Measurements from ENCODE around the gene RPN2. TPM values are rescaled to one million over a fixed set of nuclear protein-coding genes. Genes with fewer than 3 reads are reported as not detected.

Gene RPN2
- total and polyA plus RNA-seq, 2 donors (not counting 1 experiment from before 2014, with no cell fraction given), result 80.2 to 87.3 TPM

- Mint-ChIP-seq H3K27me3 (no peaks in the 10 kb centered on the region), H3K27ac (no peak overlapping the region), H3K9me3 (ENCODE audit: insufficient read depth) (no peaks in the 10 kb centered on the region), H3K4me3 (no peak overlapping the region), H3K4me1 (no peaks in the 10 kb centered on the region)
- ATAC-seq (ENCODE audit: low read depth), result no peak
- no peak overlapping the region for H3K4me2 ChIP-seq (replicated peaks; ENCODE audit: low read depth, low read length, poor library complexity, severe bottlenecking)
- no peaks in the 10 kb centered on the region for H3K9me3 ChIP-seq (ENCODE audit: control extremely low read depth in 1 of 3, control insufficient read depth in 2 of 3, insufficient read depth in 1 of 3, low read length in 2 of 3)
- H4K20me1 ChIP-seq (ENCODE audit: control insufficient read depth, insufficient read depth, low read length, poor library complexity, severe bottlenecking), result no peaks in the 10 kb centered on the region
- H2AFZ ChIP-seq (ENCODE audit: insufficient read depth, low read depth, low read length, poor library complexity, severe bottlenecking), result no peak overlapping the region
- H3K27me3 ChIP-seq (replicated peaks in 1 of 4; ENCODE audit: control extremely low read depth in 1 of 4, control insufficient read depth in 3 of 4, insufficient read depth in 4 of 4, low read length in 3 of 4), result no peaks in the 10 kb centered on the region
- CTCF ChIA-PET, result interaction anchor here (0.9 kb wide), 1 partner anchor 227 kb away, joined by 3 read pairs; no protein-coding TSS in a partner anchor
- H3K4me1 ChIP-seq (ENCODE audit: control insufficient read depth in 2 of 2, insufficient read depth in 2 of 2, low read length in 2 of 2), result no peaks in the 10 kb centered on the region
- WGBS (ENCODE audit: insufficient coverage), result 100% methylated on average over 2 of the region's 4 CpGs
- POLR2A ChIA-PET, result no interaction called here
- no peak overlapping the region for H3K4me3 ChIP-seq (ENCODE audit: control extremely low read depth in 1 of 5, extremely low read depth in 1 of 5, insufficient read depth in 1 of 5, low read depth in 2 of 5, low read length in 4 of 5)
- TF ChIP-seq, protein P1, sequence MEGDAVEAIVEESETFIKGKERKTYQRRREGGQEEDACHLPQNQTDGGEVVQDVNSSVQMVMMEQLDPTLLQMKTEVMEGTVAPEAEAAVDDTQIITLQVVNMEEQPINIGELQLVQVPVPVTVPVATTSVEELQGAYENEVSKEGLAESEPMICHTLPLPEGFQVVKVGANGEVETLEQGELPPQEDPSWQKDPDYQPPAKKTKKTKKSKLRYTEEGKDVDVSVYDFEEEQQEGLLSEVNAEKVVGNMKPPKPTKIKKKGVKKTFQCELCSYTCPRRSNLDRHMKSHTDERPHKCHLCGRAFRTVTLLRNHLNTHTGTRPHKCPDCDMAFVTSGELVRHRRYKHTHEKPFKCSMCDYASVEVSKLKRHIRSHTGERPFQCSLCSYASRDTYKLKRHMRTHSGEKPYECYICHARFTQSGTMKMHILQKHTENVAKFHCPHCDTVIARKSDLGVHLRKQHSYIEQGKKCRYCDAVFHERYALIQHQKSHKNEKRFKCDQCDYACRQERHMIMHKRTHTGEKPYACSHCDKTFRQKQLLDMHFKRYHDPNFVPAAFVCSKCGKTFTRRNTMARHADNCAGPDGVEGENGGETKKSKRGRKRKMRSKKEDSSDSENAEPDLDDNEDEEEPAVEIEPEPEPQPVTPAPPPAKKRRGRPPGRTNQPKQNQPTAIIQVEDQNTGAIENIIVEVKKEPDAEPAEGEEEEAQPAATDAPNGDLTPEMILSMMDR (IDR thresholded peaks at IDR 0.05), result no peak
- no peak for TF ChIP-seq EZH2 (IDR thresholded peaks at IDR 0.05; ENCODE audit: borderline replicate concordance, insufficient read depth, low read depth, low read length, poor library complexity, severe bottlenecking)
- intact Hi-C loops (cut with micrococcal nuclease), result no loop called here
- H3K79me2 ChIP-seq (ENCODE audit: control insufficient read depth, insufficient read depth, low read length), result no peaks in the 10 kb centered on the region
- no peaks in the 10 kb centered on the region for H3K36me3 ChIP-seq (replicated peaks in 1 of 2; ENCODE audit: control extremely low read depth in 1 of 2, control insufficient read depth in 1 of 2, extremely low read depth in 1 of 2, insufficient read depth in 2 of 2, low read length in 1 of 2)
- H3K9ac ChIP-seq (ENCODE audit: low read length), result no peak overlapping the region
- DNase-seq, result no peak
- H3K27ac ChIP-seq (ENCODE audit: low read length in 2 of 2), result no peak overlapping the region
These were observed 20.9 kb upstream of the RPN2 start for GRCh38 chr20:37158248-37158647.

GRCh38 chr20:37160683-37161082 lies 18.4 kb upstream of the RPN2 start:
- WGBS (ENCODE audit: insufficient coverage), result 95% methylated on average over 10 of the region's 10 CpGs
- no peak for TF ChIP-seq EZH2 (IDR thresholded peaks at IDR 0.05; ENCODE audit: borderline replicate concordance, insufficient read depth, low read depth, low read length, poor library complexity, severe bottlenecking)
- TF ChIP-seq, protein P1 (IDR thresholded peaks at IDR 0.05), result no peak
- Histone ChIP-seq H3K4me2 (replicated peaks; ENCODE audit: low read depth, low read length, poor library complexity, severe bottlenecking) (no peak overlapping the region), H3K9ac (ENCODE audit: low read length) (no peak overlapping the region), H3K4me3 (ENCODE audit: control extremely low read depth in 1 of 5, extremely low read depth in 1 of 5, insufficient read depth in 1 of 5, low read depth in 2 of 5, low read length in 4 of 5) (no peak overlapping the region), H2AFZ (ENCODE audit: insufficient read depth, low read depth, low read length, poor library complexity, severe bottlenecking) (no peak overlapping the region), H4K20me1 (ENCODE audit: control insufficient read depth, insufficient read depth, low read length, poor library complexity, severe bottlenecking) (no peaks in the 10 kb centered on the region), H3K9me3 (ENCODE audit: control extremely low read depth in 1 of 3, control insufficient read depth in 2 of 3, insufficient read depth in 1 of 3, low read length in 2 of 3) (no peaks in the 10 kb centered on the region), H3K27me3 (replicated peaks in 1 of 4; ENCODE audit: control extremely low read depth in 1 of 4, control insufficient read depth in 3 of 4, insufficient read depth in 4 of 4, low read length in 3 of 4) (no peaks in the 10 kb centered on the region), H3K27ac (ENCODE audit: low read length in 2 of 2) (no peak overlapping the region), H3K4me1 (ENCODE audit: control insufficient read depth in 2 of 2, insufficient read depth in 2 of 2, low read length in 2 of 2) (no peaks in the 10 kb centered on the region), H3K36me3 (replicated peaks in 1 of 2; ENCODE audit: control extremely low read depth in 1 of 2, control insufficient read depth in 1 of 2, extremely low read depth in 1 of 2, insufficient read depth in 2 of 2, low read length in 1 of 2) (no peaks in the 10 kb centered on the region), H3K79me2 (ENCODE audit: control insufficient read depth, insufficient read depth, low read length) (no peaks in the 10 kb centered on the region)
- ChIA-PET CTCF (interaction anchor here (0.5 kb wide), 1 partner anchor 167 kb away, joined by 7 read pairs; no protein-coding TSS in a partner anchor), POLR2A (no interaction called here)
- DNase-seq (no peak), ATAC-seq (ENCODE audit: low read depth) (no peak)
- intact Hi-C loops (cut with micrococcal nuclease), result no loop called here
- Mint-ChIP-seq H3K27ac (no peak overlapping the region), H3K4me1 (no peaks in the 10 kb centered on the region), H3K9me3 (ENCODE audit: insufficient read depth) (no peaks in the 10 kb centered on the region), H3K4me3 (no peak overlapping the region), H3K27me3 (no peaks in the 10 kb centered on the region)

All from B cell (primary cell).